ENCODE results near the gene GMDS. TPM values are rescaled to one million over a fixed set of nuclear protein-coding genes. Genes with fewer than 3 reads are reported as not detected.

The GMDS gene
- total RNA-seq, 1 donor from 2014 or later: 31.4 TPM

- ATAC-seq: no peak
- DNase-seq (ENCODE audit: low spot score): no peak
- intact Hi-C loops (cut with DNase I): no loop called here
Observed at GRCh38 chr6:2081155-2082138, 164.0 kb downstream of the GMDS start.

GRCh38 chr6:2078888-2079287, 166.5 kb downstream of the GMDS start:
- no peak for DNase-seq (ENCODE audit: low spot score)
- intact Hi-C loops (cut with DNase I): no loop called here
- ATAC-seq: no peak

GRCh38 chr6:2077826-2078225, 167.6 kb downstream of the GMDS start:
- DNase-seq (ENCODE audit: low spot score) (no peak), ATAC-seq (no peak)
- intact Hi-C loops (cut with DNase I): no loop called here

- DNase-seq (ENCODE audit: low spot score) (no peak), ATAC-seq (no peak)
- intact Hi-C loops (cut with DNase I): no loop called here
Observed at GRCh38 chr6:2073476-2073875, 171.9 kb downstream of the GMDS start.

- DNase-seq (ENCODE audit: low spot score): no peak
- ATAC-seq: peak; percentile 73
- intact Hi-C loops (cut with DNase I): no loop called here
Observed at GRCh38 chr6:2072453-2072852, 173.0 kb downstream of the GMDS start.

- intact Hi-C loops (cut with DNase I): no loop called here
- ATAC-seq (no peak), DNase-seq (ENCODE audit: low spot score) (no peak)
Observed at GRCh38 chr6:2063547-2063946, 181.9 kb downstream of the GMDS start.

GRCh38 chr6:2061880-2062279, 183.5 kb downstream of the GMDS start:
- ATAC-seq: no peak
- no peak for DNase-seq (ENCODE audit: low spot score)

GRCh38 chr6:2055911-2056310, 189.5 kb downstream of the GMDS start:
- intact Hi-C loops (cut with DNase I): no loop called here
- ATAC-seq (no peak), DNase-seq (ENCODE audit: low spot score) (no peak)

More at GRCh38 chr6:2061880-2062279, 183.5 kb downstream of the GMDS start:
- intact Hi-C loops (cut with DNase I): no loop called here

GRCh38 chr6:2055143-2055542, 190.3 kb downstream of the GMDS start:
- DNase-seq (ENCODE audit: low spot score) (no peak), ATAC-seq (no peak)
- intact Hi-C loops (cut with DNase I): no loop called here

- ATAC-seq (no peak), DNase-seq (ENCODE audit: low spot score) (no peak)
- intact Hi-C loops (cut with DNase I): no loop called here
Observed at GRCh38 chr6:2054516-2055067, 190.8 kb downstream of the GMDS start.

GRCh38 chr6:2053691-2054090, 191.7 kb downstream of the GMDS start:
- DNase-seq (ENCODE audit: low spot score): no peak
- intact Hi-C loops (cut with DNase I): no loop called here
- no peak for ATAC-seq

GRCh38 chr6:2047855-2048254, 197.6 kb downstream of the GMDS start:
- no peak for ATAC-seq
- intact Hi-C loops (cut with DNase I): no loop called here

GRCh38 chr6:2044192-2044591, 201.2 kb downstream of the GMDS start:
- DNase-seq (ENCODE audit: low spot score) (no peak), ATAC-seq (no peak)
- intact Hi-C loops (cut with DNase I): no loop called here

More at GRCh38 chr6:2047855-2048254, 197.6 kb downstream of the GMDS start:
- DNase-seq (ENCODE audit: low spot score): no peak

- DNase-seq (ENCODE audit: low spot score): no peak
- intact Hi-C loops (cut with DNase I): no loop called here
- ATAC-seq: no peak
Observed at GRCh38 chr6:2042956-2043648, 202.3 kb downstream of the GMDS start.

GRCh38 chr6:2038092-2038491, 207.3 kb downstream of the GMDS start:
- DNase-seq (ENCODE audit: low spot score): no peak
- intact Hi-C loops (cut with DNase I): no loop called here
- no peak for ATAC-seq

- intact Hi-C loops (cut with DNase I): no loop called here
- DNase-seq (ENCODE audit: low spot score) (no peak), ATAC-seq (peak; percentile 65)
Observed at GRCh38 chr6:2037237-2037926, 208.0 kb downstream of the GMDS start.

GRCh38 chr6:2036710-2037023, 208.7 kb downstream of the GMDS start:
- ATAC-seq (no peak), DNase-seq (ENCODE audit: low spot score) (no peak)

GRCh38 chr6:2035826-2036709, 209.3 kb downstream of the GMDS start:
- no peak for DNase-seq (ENCODE audit: low spot score)
- intact Hi-C loops (cut with DNase I): no loop called here
- no peak for ATAC-seq

More at GRCh38 chr6:2036710-2037023, 208.7 kb downstream of the GMDS start:
- intact Hi-C loops (cut with DNase I): no loop called here
